HepG2 (cell line): ENCODE results near the gene KRABD2.

Experiments
- FIP1L1 ChIP-seq: fragments of 200-400 bp; formaldehyde crosslinking; IDR thresholded peaks from 2 replicates; pipeline ENCODE4 v1.6.1; 2018; ENCODE audit warnings: low read depth, mild to moderate bottlenecking, low read length, moderate library complexity, borderline replicate concordance; ENCODE audit not compliant: insufficient read depth
- FOXC1 ChIP-seq: sonication (generic); formaldehyde crosslinking; IDR thresholded peaks from 2 replicates; pipeline ENCODE4 v1.8.0; 2022; ENCODE audit warnings: mild to moderate bottlenecking, missing genetic modification reagents, borderline replicate concordance
- FOXO1 ChIP-seq: sonication (generic); formaldehyde crosslinking; IDR thresholded peaks from 2 replicates; pipeline ENCODE4 v1.4.0; 2020; ENCODE audit warnings: missing genetic modification reagents
- JARID2 ChIP-seq: sonication (generic); formaldehyde crosslinking; IDR thresholded peaks from 2 replicates; pipeline ENCODE4 v1.8.1; 2023; ENCODE audit warnings: missing genetic modification reagents, inconsistent platforms; ENCODE audit not compliant: insufficient replicate concordance
- MLX ChIP-seq: IDR thresholded peaks from 2 replicates; pipeline ENCODE4 v1.6.1; 2016
- SSRP1 ChIP-seq: IDR thresholded peaks from 2 replicates; pipeline ENCODE4 v1.6.1; 2016; ENCODE audit warnings: control low read depth
- TOPORS ChIP-seq: sonication (generic); formaldehyde crosslinking; IDR thresholded peaks from 2 replicates; pipeline ENCODE4 v1.8.0; 2023; ENCODE audit warnings: mild to moderate bottlenecking, missing genetic modification reagents
- ZBTB46 ChIP-seq: sonication (generic); formaldehyde crosslinking; IDR thresholded peaks from 2 replicates; pipeline ENCODE4 v1.4.0; 2020; ENCODE audit warnings: mild to moderate bottlenecking, missing genetic modification reagents, borderline replicate concordance
- ZFP37 ChIP-seq: sonication (generic); formaldehyde crosslinking; IDR thresholded peaks from 2 replicates; pipeline ENCODE4 v1.4.0; 2020; ENCODE audit warnings: missing genetic modification reagents, borderline replicate concordance
- ZFP41 ChIP-seq: sonication (generic); formaldehyde crosslinking; IDR thresholded peaks from 2 replicates; pipeline ENCODE4 v1.4.0; 2020; ENCODE audit warnings: mild to moderate bottlenecking, missing genetic modification reagents, borderline replicate concordance
- ZNF205 ChIP-seq: IDR thresholded peaks from 2 replicates; pipeline ENCODE4 v1.6.1; 2018; ENCODE audit warnings: missing biosample characterization, missing genetic modification reagents
- ZNF253 ChIP-seq: sonication (generic); formaldehyde crosslinking; IDR thresholded peaks from 2 replicates; pipeline ENCODE4 v1.8.0; 2022; ENCODE audit warnings: mild to moderate bottlenecking, missing genetic modification reagents, borderline replicate concordance
- ZNF615 ChIP-seq: sonication (generic); formaldehyde crosslinking; IDR thresholded peaks from 2 replicates; pipeline ENCODE4 v1.5.0; 2020; ENCODE audit warnings: mild to moderate bottlenecking, missing genetic modification reagents, borderline replicate concordance
- ZSCAN9 ChIP-seq: IDR thresholded peaks from 2 replicates; pipeline ENCODE4 v1.6.1; 2016; ENCODE audit warnings: borderline replicate concordance
- TF ChIP-seq, protein P1 (sequence below): IDR thresholded peaks from 2 replicates; pipeline ENCODE4 v1.6.1; 2016; ENCODE audit warnings: low read depth
- TF ChIP-seq, protein P2 (sequence below): sonication (generic); formaldehyde crosslinking; IDR thresholded peaks from 2 replicates; pipeline ENCODE4 v1.5.1; 2020; ENCODE audit warnings: mild to moderate bottlenecking, moderate library complexity, missing genetic modification reagents
- TF ChIP-seq, protein P3 (sequence below): IDR thresholded peaks from 2 replicates; pipeline ENCODE4 v1.6.1; 2016; ENCODE audit warnings: low read depth, borderline replicate concordance
- TF ChIP-seq, protein P4 (sequence below): sonication (generic); formaldehyde crosslinking; IDR thresholded peaks from 2 replicates; pipeline ENCODE4 v1.5.0; 2020; ENCODE audit warnings: mild to moderate bottlenecking, missing genetic modification reagents, moderate library complexity

Gene KRABD2

GRCh38 chr17:8420041-8420934 is 43.8 kb upstream of the KRABD2 start (continued):
- TF ChIP-seq ZFP37 (CRISPR knock-in tag) (peak; percentile 75; the same call in 1 of the 2 replicates), JARID2 (CRISPR knock-in tag) (no peak), FOXO1 (CRISPR knock-in tag) (peak; percentile 97), ZFP41 (no peak), ZSCAN9 (CRISPR knock-in tag) (peak; percentile 90), TOPORS (CRISPR knock-in tag) (0 out of 2 replicates have a peak, but pooled peaks have one; percentile 49), ZNF253 (CRISPR knock-in tag) (no peak), FOXC1 (CRISPR knock-in tag) (peak; percentile 62; the same call in 1 of the 2 replicates), ZBTB46 (CRISPR knock-in tag) (no peak), MLX (CRISPR knock-in tag) (peak; percentile 83), SSRP1 (CRISPR knock-in tag) (no peak), ZNF615 (CRISPR knock-in tag) (no peak), ZNF205 (peak; percentile 44; the same call in 1 of the 2 replicates), FIP1L1 (no peak)
- TF ChIP-seq, protein P1, sequence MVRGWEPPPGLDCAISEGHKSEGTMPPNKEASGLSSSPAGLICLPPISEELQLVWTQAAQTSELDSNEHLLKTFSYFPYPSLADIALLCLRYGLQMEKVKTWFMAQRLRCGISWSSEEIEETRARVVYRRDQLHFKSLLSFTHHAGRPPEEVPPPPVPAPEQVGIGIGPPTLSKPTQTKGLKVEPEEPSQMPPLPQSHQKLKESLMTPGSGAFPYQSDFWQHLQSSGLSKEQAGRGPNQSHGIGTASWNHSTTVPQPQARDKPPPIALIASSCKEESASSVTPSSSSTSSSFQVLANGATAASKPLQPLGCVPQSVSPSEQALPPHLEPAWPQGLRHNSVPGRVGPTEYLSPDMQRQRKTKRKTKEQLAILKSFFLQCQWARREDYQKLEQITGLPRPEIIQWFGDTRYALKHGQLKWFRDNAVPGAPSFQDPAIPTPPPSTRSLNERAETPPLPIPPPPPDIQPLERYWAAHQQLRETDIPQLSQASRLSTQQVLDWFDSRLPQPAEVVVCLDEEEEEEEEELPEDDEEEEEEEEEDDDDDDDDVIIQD (CRISPR knock-in tag), result peak; percentile 76; the same call in 1 of the 2 replicates
- TF ChIP-seq, protein P2, sequence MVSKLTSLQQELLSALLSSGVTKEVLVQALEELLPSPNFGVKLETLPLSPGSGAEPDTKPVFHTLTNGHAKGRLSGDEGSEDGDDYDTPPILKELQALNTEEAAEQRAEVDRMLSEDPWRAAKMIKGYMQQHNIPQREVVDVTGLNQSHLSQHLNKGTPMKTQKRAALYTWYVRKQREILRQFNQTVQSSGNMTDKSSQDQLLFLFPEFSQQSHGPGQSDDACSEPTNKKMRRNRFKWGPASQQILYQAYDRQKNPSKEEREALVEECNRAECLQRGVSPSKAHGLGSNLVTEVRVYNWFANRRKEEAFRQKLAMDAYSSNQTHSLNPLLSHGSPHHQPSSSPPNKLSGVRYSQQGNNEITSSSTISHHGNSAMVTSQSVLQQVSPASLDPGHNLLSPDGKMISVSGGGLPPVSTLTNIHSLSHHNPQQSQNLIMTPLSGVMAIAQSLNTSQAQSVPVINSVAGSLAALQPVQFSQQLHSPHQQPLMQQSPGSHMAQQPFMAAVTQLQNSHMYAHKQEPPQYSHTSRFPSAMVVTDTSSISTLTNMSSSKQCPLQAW (CRISPR knock-in tag), result peak; percentile 80
- TF ChIP-seq, protein P3, sequence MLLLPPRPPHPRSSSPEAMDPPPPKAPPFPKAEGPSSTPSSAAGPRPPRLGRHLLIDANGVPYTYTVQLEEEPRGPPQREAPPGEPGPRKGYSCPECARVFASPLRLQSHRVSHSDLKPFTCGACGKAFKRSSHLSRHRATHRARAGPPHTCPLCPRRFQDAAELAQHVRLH (CRISPR knock-in tag), result peak; percentile 85; the same call in 1 of the 2 replicates
- TF ChIP-seq, protein P4, sequence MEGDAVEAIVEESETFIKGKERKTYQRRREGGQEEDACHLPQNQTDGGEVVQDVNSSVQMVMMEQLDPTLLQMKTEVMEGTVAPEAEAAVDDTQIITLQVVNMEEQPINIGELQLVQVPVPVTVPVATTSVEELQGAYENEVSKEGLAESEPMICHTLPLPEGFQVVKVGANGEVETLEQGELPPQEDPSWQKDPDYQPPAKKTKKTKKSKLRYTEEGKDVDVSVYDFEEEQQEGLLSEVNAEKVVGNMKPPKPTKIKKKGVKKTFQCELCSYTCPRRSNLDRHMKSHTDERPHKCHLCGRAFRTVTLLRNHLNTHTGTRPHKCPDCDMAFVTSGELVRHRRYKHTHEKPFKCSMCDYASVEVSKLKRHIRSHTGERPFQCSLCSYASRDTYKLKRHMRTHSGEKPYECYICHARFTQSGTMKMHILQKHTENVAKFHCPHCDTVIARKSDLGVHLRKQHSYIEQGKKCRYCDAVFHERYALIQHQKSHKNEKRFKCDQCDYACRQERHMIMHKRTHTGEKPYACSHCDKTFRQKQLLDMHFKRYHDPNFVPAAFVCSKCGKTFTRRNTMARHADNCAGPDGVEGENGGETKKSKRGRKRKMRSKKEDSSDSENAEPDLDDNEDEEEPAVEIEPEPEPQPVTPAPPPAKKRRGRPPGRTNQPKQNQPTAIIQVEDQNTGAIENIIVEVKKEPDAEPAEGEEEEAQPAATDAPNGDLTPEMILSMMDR, result no peak
